IMR-90 (cell line): ENCODE data around the gene COQ8A. TPM values are rescaled to one million over a fixed set of nuclear protein-coding genes. Genes with fewer than 3 reads are reported as not detected.

Experiments used
- ATAC-seq: fragments of 200-7000 bp; cut with Tn5 transposase; 2 replicates; pipeline ENCODE4 v1.9.1; 2020; ENCODE audit warnings: low read depth, mild to moderate bottlenecking, moderate library complexity
- BruUV-seq: library from RNA; stranded (reverse); fragments of 400-500 nt; replicated peaks from 2 replicates; lab custom pipeline; 2021; lab: Mats Ljungman, UMichigan
- CTCF ChIA-PET: fragments of 300-600 bp; formaldehyde crosslinking; extraction: SDS; loops from one replicate; lab custom pipeline; 2021; ENCODE audit warnings: antibody characterized with exemption; lab: Yijun Ruan, JAX
- POLR2A ChIA-PET: fragments of 300-600 bp; sonication (Branson Sonifier 250); formaldehyde crosslinking; loops from one replicate; lab custom pipeline; 2022; ENCODE audit warnings: antibody characterized with exemption; ENCODE audit not compliant: unreplicated experiment; lab: Charles Lee
- DNase-seq: peaks from one replicate; pipeline ENCODE4 v3.0.0; 2013
- H2AFZ ChIP-seq: replicated peaks from 2 replicates; pipeline ENCODE3; 2013; ENCODE audit warnings: low read length, mild to moderate bottlenecking; ENCODE audit not compliant: poor library complexity
- H2AK5ac ChIP-seq: 2 replicates; pipeline ENCODE4 v1.6.1; 2013; ENCODE audit warnings: low read depth, low read length, inconsistent platforms
- H2AK9ac ChIP-seq: replicated peaks from 2 replicates; pipeline ENCODE3; 2013; ENCODE audit warnings: mild to moderate bottlenecking, low read depth, low read length, moderate library complexity; ENCODE audit not compliant: poor library complexity
- H2BK120ac ChIP-seq: 2 replicates; pipeline ENCODE4 v1.6.1; 2013; ENCODE audit warnings: low read depth, low read length, inconsistent platforms
- H2BK15ac ChIP-seq: 3 replicates; pipeline ENCODE4 v1.6.1; 2013; ENCODE audit warnings: low read depth, low read length, inconsistent platforms
- H2BK20ac ChIP-seq: 2 replicates; pipeline ENCODE4 v1.6.1; 2013; ENCODE audit warnings: low read depth, mild to moderate bottlenecking, inconsistent platforms, low read length, moderate library complexity
- H2BK5ac ChIP-seq: 2 replicates; pipeline ENCODE4 v1.6.1; 2013; ENCODE audit warnings: mild to moderate bottlenecking, low read depth, low read length, inconsistent platforms; ENCODE audit not compliant: poor library complexity, severe bottlenecking
- H3K14ac ChIP-seq: replicated peaks from 2 replicates; pipeline ENCODE4 v1.6.1; 2013; ENCODE audit warnings: low read depth, low read length, inconsistent platforms
- H3K18ac ChIP-seq: 2 replicates; pipeline ENCODE4 v1.6.1; 2013; ENCODE audit warnings: low read depth, low read length, control low read depth
- H3K23ac ChIP-seq: 2 replicates; pipeline ENCODE4 v1.6.1; 2013; ENCODE audit warnings: low read depth, low read length, inconsistent platforms
- H3K27ac ChIP-seq: 2 replicates; pipeline ENCODE4 v1.5.1; 2013; ENCODE audit warnings: mild to moderate bottlenecking, control low read depth, low read length; ENCODE audit not compliant: insufficient read depth
- H3K27me3 ChIP-seq: 2 replicates; pipeline ENCODE4 v1.6.1; 2013; ENCODE audit warnings: low read length; ENCODE audit not compliant: control insufficient read depth, insufficient read depth
- H3K36me3 ChIP-seq: 2 replicates; pipeline ENCODE4 v1.6.1; 2013; ENCODE audit warnings: low read length, mixed read lengths; ENCODE audit not compliant: control insufficient read depth, insufficient read depth
- H3K4ac ChIP-seq: 2 replicates; pipeline ENCODE4 v1.6.1; 2013; ENCODE audit warnings: low read depth, low read length, inconsistent platforms
- H3K4me1 ChIP-seq: 2 replicates; pipeline ENCODE4 v1.6.1; 2013; ENCODE audit warnings: low read length, mixed read lengths; ENCODE audit not compliant: control insufficient read depth, insufficient read depth
- H3K4me2 ChIP-seq: 2 replicates; pipeline ENCODE4 v1.6.1; 2013; ENCODE audit warnings: low read depth, mild to moderate bottlenecking, control low read depth, low read length, moderate library complexity
- H3K4me3 ChIP-seq: 2 replicates; pipeline ENCODE4 v1.5.1; 2013; ENCODE audit warnings: low read depth, mild to moderate bottlenecking, control low read depth, low read length, moderate library complexity; ENCODE audit not compliant: insufficient read depth
- H3K56ac ChIP-seq: 2 replicates; pipeline ENCODE4 v1.6.1; 2013; ENCODE audit warnings: low read length, inconsistent platforms; ENCODE audit not compliant: insufficient read depth; ENCODE audit errors: extremely low read depth
- H3K79me1 ChIP-seq, 2 experiments: 2 replicates each; pipeline ENCODE4 v1.6.1; 2013; ENCODE audit warnings: low read length in 2 of 2, inconsistent platforms in 1 of 2, low read depth in 1 of 2
- H3K9ac ChIP-seq: 2 replicates; pipeline ENCODE4 v1.6.1; 2013; ENCODE audit warnings: low read depth, low read length, control low read depth
- H3K9me1 ChIP-seq: 2 replicates; pipeline ENCODE4 v1.6.1; 2013; ENCODE audit warnings: low read length, inconsistent platforms; ENCODE audit not compliant: insufficient read depth
- H3K9me3 ChIP-seq: 2 replicates; pipeline ENCODE4 v1.6.1; 2013; ENCODE audit warnings: low read length; ENCODE audit not compliant: control insufficient read depth, insufficient read depth
- H4K20me1 ChIP-seq: 2 replicates; pipeline ENCODE4 v1.6.1; 2013; ENCODE audit warnings: low read length, inconsistent platforms; ENCODE audit not compliant: insufficient read depth
- H4K5ac ChIP-seq: 2 replicates; pipeline ENCODE4 v1.6.1; 2013; ENCODE audit warnings: mild to moderate bottlenecking, low read depth, low read length, control low read depth
- H4K8ac ChIP-seq, 2 experiments: 2 replicates each; pipeline ENCODE4 v1.6.1; 2013; ENCODE audit warnings: low read depth in 2 of 2, low read length in 2 of 2, control low read depth in 1 of 2, inconsistent platforms in 1 of 2
- H4K91ac ChIP-seq: 2 replicates; pipeline ENCODE4 v1.6.1; 2013; ENCODE audit warnings: low read depth, low read length, inconsistent platforms; ENCODE audit not compliant: insufficient read depth
- BHLHE40 ChIP-seq: fragments of 150-350 bp; IDR thresholded peaks from 2 replicates; pipeline ENCODE4 v1.6.1; 2016; ENCODE audit warnings: mild to moderate bottlenecking, low read depth, low read length
- CEBPB ChIP-seq: IDR thresholded peaks from 2 replicates; pipeline ENCODE4 v1.6.1; 2012; ENCODE audit warnings: low read depth, low read length, improper control_type of control experiment
- CHD1 ChIP-seq: IDR thresholded peaks from 2 replicates; pipeline ENCODE4 v1.6.1; 2012; ENCODE audit warnings: low read depth, low read length, improper control_type of control experiment
- MXI1 ChIP-seq: IDR thresholded peaks from 2 replicates; pipeline ENCODE4 v1.6.1; 2012; ENCODE audit warnings: low read depth, mild to moderate bottlenecking, low read length, moderate library complexity, borderline replicate concordance
- NFE2L2 ChIP-seq: fragments of 150-350 bp; IDR thresholded peaks from 2 replicates; pipeline ENCODE4 v1.6.1; 2016; ENCODE audit warnings: low read depth, mild to moderate bottlenecking, low read length
- POLR2A ChIP-seq: IDR thresholded peaks from 2 replicates; pipeline ENCODE4 v1.6.1; 2012; ENCODE audit warnings: mild to moderate bottlenecking, low read depth, low read length
- RAD21 ChIP-seq: IDR thresholded peaks from 2 replicates; pipeline ENCODE4 v1.6.1; 2012; ENCODE audit warnings: low read length, improper control_type of control experiment
- SMC3 ChIP-seq: fragments of 150-350 bp; IDR thresholded peaks from 2 replicates; pipeline ENCODE4 v1.6.1; 2016; ENCODE audit warnings: low read depth, mild to moderate bottlenecking, antibody characterized with exemption, low read length, moderate library complexity
- USF2 ChIP-seq: fragments of 150-350 bp; IDR thresholded peaks from 2 replicates; pipeline ENCODE4 v1.6.1; 2017; ENCODE audit warnings: mild to moderate bottlenecking, antibody characterized with exemption, low read length, low read depth
- WGBS, 2 experiments: methylation state at CpG; one replicate each; pipeline versions ENCODE4 v1.1.5 to v1.1.7; 2013; ENCODE audit warnings: missing lambda C conversion rate in 2 of 2; ENCODE audit not compliant: insufficient read length in 1 of 2; ENCODE audit errors: extremely low coverage in 2 of 2; 5-methylcytosine and 5-hydroxymethylcytosine counted together
- dilution Hi-C: fragments of 300-500 bp; cut with HindIII; formaldehyde crosslinking; loops from one replicate; pipeline ENCODE4 v1.14.3; 2018; ENCODE audit warnings: low sequenced_read_pairs; ENCODE audit not compliant: unreplicated experiment
- in situ Hi-C: fragments of 300-500 bp; cut with MboI; formaldehyde crosslinking; loops from 3 replicates; pipeline ENCODE4 v1.14.3; 2019; ENCODE audit warnings: low sequenced_read_pairs, inconsistent platforms, mixed read lengths
- intact Hi-C: fragments of 100-400 bp; cut with micrococcal nuclease; formaldehyde crosslinking; loops from 2 replicates; pipeline ENCODE4 v1.10.0; 2022
- polyA plus RNA-seq, 3 experiments: library from polyadenylated mRNA; depleted of rRNA; stranded (reverse); fragments of >200 nt; gene quantifications; 2 replicates each; pipeline ENCODE4 v1.2.3, GENCODE V29; 2012; ENCODE audit warnings: low replicate concordance in 1 of 3
- total RNA-seq: library from RNA; depleted of rRNA; stranded (reverse); fragments of >200 nt; gene quantifications from 2 replicates; pipeline ENCODE4 v1.2.3, GENCODE V29; 2012
- TF ChIP-seq, protein P1 (sequence below): conservative IDR thresholded peaks from 2 replicates; pipeline ENCODE4 v1.5.1; 2012; ENCODE audit warnings: mild to moderate bottlenecking, low read depth, low read length, improper control_type of control experiment

Gene COQ8A
- total and polyA plus RNA-seq, 2 of the 4 experiments (the other 2 are of a cell fraction): 3.8 to 6.1 TPM

DNA sequence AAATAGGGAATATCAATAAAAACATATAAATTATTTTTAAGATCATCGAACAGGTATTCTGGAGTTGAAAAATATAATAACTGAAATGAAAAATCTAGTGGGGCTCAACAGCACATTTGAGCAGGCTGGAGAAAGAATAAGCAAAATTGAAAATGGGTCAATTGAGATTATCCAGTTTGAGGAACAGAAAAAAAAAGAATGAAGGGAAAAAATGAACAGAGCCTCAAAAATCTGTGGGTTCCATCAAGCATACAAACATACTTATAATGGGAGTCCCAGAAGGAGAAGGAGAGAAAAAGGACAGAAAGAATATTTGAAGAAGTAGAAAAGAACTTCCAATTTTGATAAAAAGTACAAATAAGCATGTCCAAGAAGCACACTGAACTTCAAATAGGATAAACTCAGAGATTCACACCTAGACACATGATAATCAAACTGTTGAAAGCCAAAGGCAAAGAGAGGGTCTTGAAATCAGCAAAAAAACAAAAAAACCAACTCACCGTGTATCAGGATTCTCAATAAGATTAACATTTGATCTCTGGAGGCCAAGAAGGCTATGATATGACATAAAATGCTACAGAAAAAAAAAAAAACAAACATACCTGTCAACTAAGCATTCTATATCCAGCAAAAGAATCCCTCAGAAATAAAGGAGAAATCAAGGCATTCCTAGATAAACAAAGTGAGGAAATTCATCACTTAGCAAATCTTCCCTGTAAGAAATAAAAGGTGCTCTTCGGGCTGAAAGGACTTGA is 5.4 kb upstream of the COQ8A start:
- Histone ChIP-seq H4K20me1 (no peaks in the 10 kb centered on the region), H3K56ac (no peak overlapping the region), H3K9me1 (peaks cover 8% of the 10 kb centered on the region; the same call in 1 of the 2 replicates), H3K18ac (no peak overlapping the region), H4K8ac (no peak overlapping the region), H3K27me3 (no peaks in the 10 kb centered on the region), H3K9ac (no peak overlapping the region), H2BK5ac (no peak overlapping the region), H2AK9ac (no peak overlapping the region), H3K4me1 (peaks cover 3% of the 10 kb centered on the region), H3K4ac (no peak overlapping the region), H2AK5ac (no peak overlapping the region), H2BK120ac (no peak overlapping the region), H3K4me3 (no peak overlapping the region), H3K14ac (no peak overlapping the region), H2AFZ (no peak overlapping the region), H2BK15ac (no peak overlapping the region), H3K23ac (no peak overlapping the region), H2BK20ac (no peak overlapping the region), H3K4me2 (no peak overlapping the region), H3K27ac (no peak overlapping the region), H3K36me3 (no peaks in the 10 kb centered on the region), H3K79me1 (no peaks in the 10 kb centered on the region; a peak in 1 of 4 replicates), H4K5ac (no peak overlapping the region), H4K91ac (no peak overlapping the region), H3K9me3 (no peaks in the 10 kb centered on the region)
- ChIA-PET POLR2A (no interaction called here), CTCF (no interaction called here)
- no CpG with 5 or more reads among the region's 3 CpGs for WGBS, 2 experiments
- TF ChIP-seq SMC3: no peak
- TF ChIP-seq NFE2L2: no peak
- TF ChIP-seq MXI1: no peak
- no peak for TF ChIP-seq USF2
- TF ChIP-seq POLR2A: no peak
- no peak for TF ChIP-seq CHD1
- no peak for TF ChIP-seq BHLHE40
- TF ChIP-seq CEBPB: no peak
- TF ChIP-seq RAD21: no peak
- TF ChIP-seq, protein P1, sequence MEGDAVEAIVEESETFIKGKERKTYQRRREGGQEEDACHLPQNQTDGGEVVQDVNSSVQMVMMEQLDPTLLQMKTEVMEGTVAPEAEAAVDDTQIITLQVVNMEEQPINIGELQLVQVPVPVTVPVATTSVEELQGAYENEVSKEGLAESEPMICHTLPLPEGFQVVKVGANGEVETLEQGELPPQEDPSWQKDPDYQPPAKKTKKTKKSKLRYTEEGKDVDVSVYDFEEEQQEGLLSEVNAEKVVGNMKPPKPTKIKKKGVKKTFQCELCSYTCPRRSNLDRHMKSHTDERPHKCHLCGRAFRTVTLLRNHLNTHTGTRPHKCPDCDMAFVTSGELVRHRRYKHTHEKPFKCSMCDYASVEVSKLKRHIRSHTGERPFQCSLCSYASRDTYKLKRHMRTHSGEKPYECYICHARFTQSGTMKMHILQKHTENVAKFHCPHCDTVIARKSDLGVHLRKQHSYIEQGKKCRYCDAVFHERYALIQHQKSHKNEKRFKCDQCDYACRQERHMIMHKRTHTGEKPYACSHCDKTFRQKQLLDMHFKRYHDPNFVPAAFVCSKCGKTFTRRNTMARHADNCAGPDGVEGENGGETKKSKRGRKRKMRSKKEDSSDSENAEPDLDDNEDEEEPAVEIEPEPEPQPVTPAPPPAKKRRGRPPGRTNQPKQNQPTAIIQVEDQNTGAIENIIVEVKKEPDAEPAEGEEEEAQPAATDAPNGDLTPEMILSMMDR: no peak
- in situ Hi-C loops: no loop called here
- no TSS peak for BruUV-seq
- DNase-seq (no peak), ATAC-seq (no peak)
- dilution Hi-C loops: no loop called here
- intact Hi-C loops: no loop called here
